ENCODE data around the gene WDFY1.

WDFY1 gene

DNA sequence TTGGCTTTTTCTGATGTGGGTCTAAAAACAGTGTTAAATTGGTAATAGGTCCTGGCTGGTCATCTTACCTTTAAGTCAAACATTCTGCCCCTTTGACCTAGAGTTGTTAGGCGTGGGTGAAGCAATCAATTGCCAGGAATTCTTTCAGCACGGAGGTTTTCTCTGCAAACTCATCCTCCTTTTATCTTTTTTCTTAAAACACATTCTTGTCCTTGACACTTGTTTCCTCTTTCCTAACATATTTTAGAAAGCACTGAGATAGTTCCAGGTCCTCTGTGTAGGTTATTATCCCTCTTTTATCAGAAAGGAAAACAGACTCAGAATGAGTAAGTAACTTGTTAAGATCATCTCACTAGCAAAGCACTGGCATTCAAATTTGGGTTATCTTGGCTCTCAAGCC, 89.1 kb downstream of the WDFY1 start:
- no peak for ATAC-seq
- TF ChIP-seq, protein P1, sequence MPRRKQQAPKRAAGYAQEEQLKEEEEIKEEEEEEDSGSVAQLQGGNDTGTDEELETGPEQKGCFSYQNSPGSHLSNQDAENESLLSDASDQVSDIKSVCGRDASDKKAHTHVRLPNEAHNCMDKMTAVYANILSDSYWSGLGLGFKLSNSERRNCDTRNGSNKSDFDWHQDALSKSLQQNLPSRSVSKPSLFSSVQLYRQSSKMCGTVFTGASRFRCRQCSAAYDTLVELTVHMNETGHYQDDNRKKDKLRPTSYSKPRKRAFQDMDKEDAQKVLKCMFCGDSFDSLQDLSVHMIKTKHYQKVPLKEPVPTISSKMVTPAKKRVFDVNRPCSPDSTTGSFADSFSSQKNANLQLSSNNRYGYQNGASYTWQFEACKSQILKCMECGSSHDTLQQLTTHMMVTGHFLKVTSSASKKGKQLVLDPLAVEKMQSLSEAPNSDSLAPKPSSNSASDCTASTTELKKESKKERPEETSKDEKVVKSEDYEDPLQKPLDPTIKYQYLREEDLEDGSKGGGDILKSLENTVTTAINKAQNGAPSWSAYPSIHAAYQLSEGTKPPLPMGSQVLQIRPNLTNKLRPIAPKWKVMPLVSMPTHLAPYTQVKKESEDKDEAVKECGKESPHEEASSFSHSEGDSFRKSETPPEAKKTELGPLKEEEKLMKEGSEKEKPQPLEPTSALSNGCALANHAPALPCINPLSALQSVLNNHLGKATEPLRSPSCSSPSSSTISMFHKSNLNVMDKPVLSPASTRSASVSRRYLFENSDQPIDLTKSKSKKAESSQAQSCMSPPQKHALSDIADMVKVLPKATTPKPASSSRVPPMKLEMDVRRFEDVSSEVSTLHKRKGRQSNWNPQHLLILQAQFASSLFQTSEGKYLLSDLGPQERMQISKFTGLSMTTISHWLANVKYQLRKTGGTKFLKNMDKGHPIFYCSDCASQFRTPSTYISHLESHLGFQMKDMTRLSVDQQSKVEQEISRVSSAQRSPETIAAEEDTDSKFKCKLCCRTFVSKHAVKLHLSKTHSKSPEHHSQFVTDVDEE (CRISPR knock-in tag; IDR thresholded peaks at IDR 0.05), result no peak
- no peak for TF ChIP-seq GLIS3 (CRISPR knock-in tag; IDR thresholded peaks at IDR 0.05)
- TF ChIP-seq ZC3H10 (CRISPR knock-in tag; IDR thresholded peaks at IDR 0.05), result no peak
- no peak for TF ChIP-seq TCF4 (CRISPR knock-in tag; IDR thresholded peaks at IDR 0.05; ENCODE audit: borderline replicate concordance)
- no peak for TF ChIP-seq PPARA (CRISPR knock-in tag; IDR thresholded peaks at IDR 0.05; ENCODE audit: borderline replicate concordance)

- ATAC-seq, result no peak
- TF ChIP-seq, protein P1 (CRISPR knock-in tag; IDR thresholded peaks at IDR 0.05), result no peak
- no peak for TF ChIP-seq ZNF70 (CRISPR knock-in tag; IDR thresholded peaks at IDR 0.05)
- no peak for TF ChIP-seq TOX (CRISPR knock-in tag; IDR thresholded peaks at IDR 0.05; ENCODE audit: borderline replicate concordance)
- TF ChIP-seq ZNF565 (CRISPR knock-in tag; conservative IDR thresholded peaks at IDR 0.05; ENCODE audit: low read depth), result no peak
- TF ChIP-seq, protein P2, sequence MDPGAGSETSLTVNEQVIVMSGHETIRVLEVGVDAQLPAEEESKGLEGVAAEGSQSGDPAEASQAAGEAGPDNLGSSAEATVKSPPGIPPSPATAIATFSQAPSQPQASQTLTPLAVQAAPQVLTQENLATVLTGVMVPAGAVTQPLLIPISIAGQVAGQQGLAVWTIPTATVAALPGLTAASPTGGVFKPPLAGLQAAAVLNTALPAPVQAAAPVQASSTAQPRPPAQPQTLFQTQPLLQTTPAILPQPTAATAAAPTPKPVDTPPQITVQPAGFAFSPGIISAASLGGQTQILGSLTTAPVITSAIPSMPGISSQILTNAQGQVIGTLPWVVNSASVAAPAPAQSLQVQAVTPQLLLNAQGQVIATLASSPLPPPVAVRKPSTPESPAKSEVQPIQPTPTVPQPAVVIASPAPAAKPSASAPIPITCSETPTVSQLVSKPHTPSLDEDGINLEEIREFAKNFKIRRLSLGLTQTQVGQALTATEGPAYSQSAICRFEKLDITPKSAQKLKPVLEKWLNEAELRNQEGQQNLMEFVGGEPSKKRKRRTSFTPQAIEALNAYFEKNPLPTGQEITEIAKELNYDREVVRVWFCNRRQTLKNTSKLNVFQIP (CRISPR knock-in tag; IDR thresholded peaks at IDR 0.05; ENCODE audit: borderline replicate concordance, low read depth), result no peak
These were observed 89.7 kb downstream of the WDFY1 start for GRCh38 chr2:223855426-223855825.

DNA sequence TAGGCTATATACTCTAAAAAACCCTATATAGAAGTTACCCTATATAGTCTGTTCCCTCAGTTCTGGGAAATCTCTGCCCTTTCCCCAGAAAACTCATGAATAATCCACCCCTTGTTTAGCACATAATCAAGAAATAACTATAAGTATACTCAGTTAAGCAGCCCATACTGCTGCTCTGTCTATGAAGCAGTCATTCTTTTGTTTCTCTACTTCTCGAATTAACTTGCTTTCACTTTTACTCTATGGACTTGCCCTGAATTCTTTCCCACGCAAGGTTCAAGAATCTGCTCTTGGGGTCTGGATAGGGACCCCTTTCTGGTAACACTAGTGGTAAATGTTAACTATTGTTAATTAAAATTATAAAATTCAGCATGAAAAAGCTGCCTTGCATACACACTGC, 90.4 kb downstream of the WDFY1 start:
- ATAC-seq, result no peak
- no peak for TF ChIP-seq ZFP3 (CRISPR knock-in tag; IDR thresholded peaks at IDR 0.05)
- no peak for TF ChIP-seq ARNTL (CRISPR knock-in tag; IDR thresholded peaks at IDR 0.05; ENCODE audit: borderline replicate concordance, low read depth)
- TF ChIP-seq, protein P1 (CRISPR knock-in tag; IDR thresholded peaks at IDR 0.05), result no peak

- no peak for ATAC-seq
- no peak for TF ChIP-seq TCF4 (CRISPR knock-in tag; IDR thresholded peaks at IDR 0.05; ENCODE audit: borderline replicate concordance)
- TF ChIP-seq SNAI2 (CRISPR knock-in tag; IDR thresholded peaks at IDR 0.05), result no peak
- no peak for TF ChIP-seq TOX (CRISPR knock-in tag; IDR thresholded peaks at IDR 0.05; ENCODE audit: borderline replicate concordance)
- TF ChIP-seq ZNF70 (CRISPR knock-in tag; IDR thresholded peaks at IDR 0.05), result no peak
These were observed 91.7 kb downstream of the WDFY1 start for GRCh38 chr2:223853425-223853837.

DNA sequence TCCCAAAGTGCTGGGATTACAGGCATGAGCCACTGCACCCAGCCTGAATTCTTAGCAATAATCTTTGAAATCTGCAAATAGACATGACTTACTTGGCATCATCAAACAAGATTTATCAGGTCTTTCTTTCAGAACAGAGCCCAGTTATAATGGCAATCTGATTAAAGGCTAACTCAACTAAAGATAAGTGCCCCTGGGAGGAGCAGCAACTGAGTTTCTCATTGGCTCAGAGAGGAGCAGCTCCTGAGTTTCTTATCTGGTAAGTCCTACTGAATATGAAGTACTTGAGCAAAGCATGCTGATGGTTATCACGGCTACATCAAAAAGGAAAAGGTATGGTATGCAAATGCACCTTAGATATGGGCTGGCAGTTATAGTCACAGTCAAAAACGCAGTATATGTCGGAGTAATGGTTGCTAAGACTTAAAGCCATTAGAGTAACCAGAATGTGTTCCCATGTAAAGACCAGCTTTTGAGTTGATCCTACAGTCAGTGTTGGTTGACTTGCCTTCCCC, 92.8 kb downstream of the WDFY1 start:
- TF ChIP-seq GLIS3 (CRISPR knock-in tag; IDR thresholded peaks at IDR 0.05), result no peak
- no peak for TF ChIP-seq RARB (CRISPR knock-in tag; IDR thresholded peaks at IDR 0.05)
- peak; percentile 12; the same call in 1 of the 2 replicates for TF ChIP-seq ISL1 (CRISPR knock-in tag; IDR thresholded peaks at IDR 0.05)
- TF ChIP-seq ZC3H10 (CRISPR knock-in tag; IDR thresholded peaks at IDR 0.05), result no peak
- ATAC-seq, result no peak

Data from SK-N-SH treated with all-trans-retinoic acid at 6 μM for 48 hours (cell line).